ENCODE data around the gene CBL.

The CBL gene

GRCh38 chr11:119202554-119202953 lies 3.6 kb upstream of the CBL start:
- H3K27ac ChIP-seq (ENCODE audit: low read length): no peak overlapping the region
- peaks cover 17% of the 10 kb centered on the region for H3K4me1 ChIP-seq (ENCODE audit: insufficient read depth, low read length)
- no peak overlapping the region for H3K4me2 ChIP-seq (ENCODE audit: insufficient read depth, low read length)
- no peak overlapping the region for H3K4me3 ChIP-seq (ENCODE audit: low read depth in 1 of 2, low read length in 2 of 2)
- H3K36me3 ChIP-seq (ENCODE audit: insufficient read depth, low read length): no peaks in the 10 kb centered on the region
- DNase-seq: no peak
- no peak for ATAC-seq (ENCODE audit: insufficient read depth, low read depth)
- H3K9me3 ChIP-seq (ENCODE audit: insufficient read depth, low read length, severe bottlenecking): no peaks in the 10 kb centered on the region
- H3K79me2 ChIP-seq (ENCODE audit: insufficient read depth, low read length): peaks cover 14% of the 10 kb centered on the region
- no peak for TF ChIP-seq EZH2 (IDR thresholded peaks at IDR 0.05; ENCODE audit: borderline replicate concordance, low read depth, low read length, severe bottlenecking)
- no peak for TF ChIP-seq CTCF (IDR thresholded peaks at IDR 0.05; ENCODE audit: borderline replicate concordance, extremely low read depth, low read length, poor library complexity, severe bottlenecking)
- H3K27me3 ChIP-seq (ENCODE audit: insufficient read depth, low read length, poor library complexity): no peaks in the 10 kb centered on the region
- no peaks in the 10 kb centered on the region for H4K20me1 ChIP-seq (ENCODE audit: insufficient read depth, low read length)
- no peak overlapping the region for H2AFZ ChIP-seq (ENCODE audit: low read depth, low read length)
- H3K9ac ChIP-seq (ENCODE audit: low read depth, low read length): no peak overlapping the region

GRCh38 chr11:119204066-119204465 lies 2.1 kb upstream of the CBL start:
- no peaks in the 10 kb centered on the region for H3K27me3 ChIP-seq (ENCODE audit: insufficient read depth, low read length, poor library complexity)
- H3K27ac ChIP-seq (ENCODE audit: low read length): no peak overlapping the region
- no peak overlapping the region for H2AFZ ChIP-seq (ENCODE audit: low read depth, low read length)
- H3K4me3 ChIP-seq (ENCODE audit: low read depth in 1 of 2, low read length in 2 of 2): no peak overlapping the region
- H3K9me3 ChIP-seq (ENCODE audit: insufficient read depth, low read length, severe bottlenecking): no peaks in the 10 kb centered on the region
- peaks cover 29% of the 10 kb centered on the region for H3K79me2 ChIP-seq (ENCODE audit: insufficient read depth, low read length)
- no peak for ATAC-seq (ENCODE audit: insufficient read depth, low read depth)
- no peak overlapping the region for H3K9ac ChIP-seq (ENCODE audit: low read depth, low read length)
- peaks cover 7% of the 10 kb centered on the region; the same call in 1 of the 2 replicates for H4K20me1 ChIP-seq (ENCODE audit: insufficient read depth, low read length)
- TF ChIP-seq EZH2 (IDR thresholded peaks at IDR 0.05; ENCODE audit: borderline replicate concordance, low read depth, low read length, severe bottlenecking) (no peak), CTCF (IDR thresholded peaks at IDR 0.05; ENCODE audit: borderline replicate concordance, extremely low read depth, low read length, poor library complexity, severe bottlenecking) (no peak)
- no peak overlapping the region for H3K4me2 ChIP-seq (ENCODE audit: insufficient read depth, low read length)
- H3K4me1 ChIP-seq (ENCODE audit: insufficient read depth, low read length): peaks cover 31% of the 10 kb centered on the region
- H3K36me3 ChIP-seq (ENCODE audit: insufficient read depth, low read length): no peaks in the 10 kb centered on the region; the same call in 1 of the 2 replicates
- no peak for DNase-seq

GRCh38 chr11:119205080-119205479 lies 1.1 kb upstream of the CBL start:
- Histone ChIP-seq H3K79me2 (ENCODE audit: insufficient read depth, low read length) (peaks cover 39% of the 10 kb centered on the region), H3K9me3 (ENCODE audit: insufficient read depth, low read length, severe bottlenecking) (no peaks in the 10 kb centered on the region), H3K36me3 (ENCODE audit: insufficient read depth, low read length) (no peaks in the 10 kb centered on the region; the same call in 1 of the 2 replicates), H3K9ac (ENCODE audit: low read depth, low read length) (peak overlapping the region; percentile 97), H3K27ac (ENCODE audit: low read length) (0 out of 2 replicates have a peak overlapping the region, but pooled peaks have one; percentile 88), H4K20me1 (ENCODE audit: insufficient read depth, low read length) (peaks cover 10% of the 10 kb centered on the region; the same call in 1 of the 2 replicates), H2AFZ (ENCODE audit: low read depth, low read length) (peak overlapping the region; percentile 100), H3K4me2 (ENCODE audit: insufficient read depth, low read length) (peak overlapping the region; percentile 80), H3K4me1 (ENCODE audit: insufficient read depth, low read length) (peaks cover 37% of the 10 kb centered on the region), H3K4me3 (ENCODE audit: low read depth in 1 of 2, low read length in 2 of 2) (peak overlapping the region; percentile 98 to 100; a peak in 2 of 4 replicates), H3K27me3 (ENCODE audit: insufficient read depth, low read length, poor library complexity) (no peaks in the 10 kb centered on the region)
- ATAC-seq (ENCODE audit: insufficient read depth, low read depth) (no peak), DNase-seq (no peak)
- TF ChIP-seq CTCF (IDR thresholded peaks at IDR 0.05; ENCODE audit: borderline replicate concordance, extremely low read depth, low read length, poor library complexity, severe bottlenecking) (no peak), EZH2 (IDR thresholded peaks at IDR 0.05; ENCODE audit: borderline replicate concordance, low read depth, low read length, severe bottlenecking) (no peak)
